SK-N-DZ (cell line): ENCODE measurements around the gene MYO10.
"Not testable (repeated sequence)": the region's sequence is repeated elsewhere in the genome, so short reads cannot be mapped to it uniquely, and the experiment has no call there.

ENCODE experiments used
- DNase-seq: peaks from one replicate; pipeline ENCODE4 v3.0.0-alpha.2; 2015; ENCODE audit warnings: low spot score

The MYO10 gene

GRCh38 chr5:16740811-16741392 lies 195.2 kb downstream of the MYO10 start:
- DNase-seq, result peak; percentile 85

DNA sequence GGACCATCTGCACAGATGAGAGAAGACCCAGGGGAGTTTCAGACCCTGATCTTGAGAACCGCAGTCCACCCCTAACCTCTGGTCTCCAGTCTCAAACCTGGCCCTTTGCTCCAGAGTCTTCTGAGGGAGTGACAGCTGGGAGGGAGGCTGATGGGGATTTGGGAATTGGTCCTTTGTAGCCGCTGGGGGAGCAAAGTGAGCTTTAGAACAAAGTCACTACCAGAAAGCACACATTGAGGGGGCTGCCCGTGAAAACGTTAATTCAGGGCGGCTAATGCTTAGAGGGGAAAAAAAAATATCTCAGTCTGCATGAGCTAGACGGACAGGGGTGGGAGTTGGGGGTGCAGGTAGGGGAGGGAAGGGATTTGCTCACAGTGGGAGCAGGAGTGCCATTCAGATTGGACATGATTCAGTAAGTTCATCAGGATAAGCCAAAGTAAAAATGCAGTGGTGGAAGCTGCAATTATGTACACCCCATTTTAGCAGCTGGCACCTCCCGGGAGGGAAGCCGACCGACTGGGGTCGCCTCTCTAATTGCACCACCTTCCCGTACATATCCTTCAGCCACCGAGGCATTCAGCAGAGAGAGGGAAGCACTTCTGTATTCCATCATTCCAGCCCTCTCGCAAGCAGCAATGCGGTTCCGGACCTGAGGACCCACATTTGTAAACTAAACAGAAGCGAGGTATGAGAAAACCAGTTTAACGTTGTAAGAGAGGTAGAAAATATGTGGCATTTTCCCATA lies 195.8 kb downstream of the MYO10 start:
- DNase-seq, result peak; percentile 10

- DNase-seq, result not testable (repeated sequence)
Measured at GRCh38 chr5:16738393-16738792, 197.7 kb downstream of the MYO10 start.

GRCh38 chr5:16737620-16738364 lies 198.3 kb downstream of the MYO10 start:
- DNase-seq, result no peak

DNA sequence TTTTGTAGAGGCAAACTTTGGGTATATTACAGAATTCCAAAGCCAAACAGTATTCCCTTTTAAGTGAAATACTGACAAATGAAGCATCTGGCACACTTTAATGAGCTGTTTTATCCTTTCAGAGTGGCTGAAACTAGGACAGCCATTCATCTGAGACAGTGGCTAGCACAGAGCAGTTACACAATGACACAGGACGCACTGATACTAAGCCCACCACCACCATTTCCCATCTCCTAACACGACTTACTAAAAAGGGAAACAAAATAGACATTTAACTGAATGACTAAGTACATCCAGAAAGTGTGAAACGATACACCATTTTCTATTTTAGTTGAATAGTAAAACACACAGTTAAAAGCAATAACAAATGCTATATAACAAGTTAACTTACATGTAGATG lies 198.9 kb downstream of the MYO10 start:
- no peak for DNase-seq

GRCh38 chr5:16736158-16736995 lies 199.7 kb downstream of the MYO10 start:
- no peak for DNase-seq

- DNase-seq, result no peak
Measured at GRCh38 chr5:16735101-16736060, 200.7 kb downstream of the MYO10 start.

- DNase-seq, result no peak
Measured at GRCh38 chr5:16733331-16734006, 202.6 kb downstream of the MYO10 start.

- DNase-seq, result no peak
Measured at GRCh38 chr5:16732356-16732755, 203.7 kb downstream of the MYO10 start.

DNA sequence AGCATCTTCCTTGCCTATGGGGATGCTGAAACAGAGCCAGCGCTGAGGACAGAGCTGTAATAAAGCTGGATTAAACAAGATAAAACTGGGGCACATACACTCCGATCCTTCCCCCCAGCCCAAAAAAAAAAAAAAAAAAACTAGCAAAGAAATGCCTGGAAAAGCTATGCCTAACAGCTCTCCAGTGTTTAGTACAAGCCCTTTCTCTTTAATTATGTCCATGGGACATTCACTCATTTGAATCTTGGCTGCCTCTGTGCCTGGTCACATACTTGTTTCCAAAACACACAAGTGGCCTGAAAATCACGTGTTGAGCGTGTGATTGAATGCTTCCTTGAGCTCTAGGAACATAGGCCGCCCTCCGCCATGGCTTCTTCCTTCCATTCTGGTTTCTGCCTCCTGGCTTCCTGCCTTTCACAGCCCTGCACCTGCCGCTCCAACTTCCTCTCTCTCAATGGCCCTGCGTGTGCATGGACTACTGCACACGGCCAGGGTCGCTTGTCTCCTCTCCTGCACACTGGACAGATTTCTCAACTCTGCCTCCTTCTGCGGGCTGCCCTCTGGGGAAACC lies 208.2 kb downstream of the MYO10 start:
- no peak for DNase-seq

- DNase-seq, result no peak
Measured at GRCh38 chr5:16726538-16726946, 209.5 kb downstream of the MYO10 start.

GRCh38 chr5:16725575-16725974 lies 210.5 kb downstream of the MYO10 start:
- DNase-seq, result no peak

DNA sequence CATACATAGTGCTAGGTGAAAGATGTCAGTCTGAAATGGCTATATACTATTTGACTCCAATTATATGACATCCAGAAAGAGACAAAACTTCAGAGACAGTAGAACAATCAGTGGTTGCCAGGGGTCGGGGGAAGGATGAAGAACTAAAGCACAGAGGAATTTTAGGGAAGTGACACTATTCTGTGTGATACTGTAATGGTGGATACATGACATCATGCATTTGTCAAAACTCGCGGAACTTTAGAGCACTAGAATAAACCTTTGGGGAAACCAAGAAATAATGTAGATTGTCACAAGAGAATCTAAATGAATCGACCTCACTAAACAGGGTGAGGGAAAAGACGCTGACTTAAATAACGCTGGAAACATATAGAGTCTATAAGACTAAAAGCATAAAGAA lies 212.3 kb downstream of the MYO10 start:
- no peak for DNase-seq

- no peak for DNase-seq
Measured at GRCh38 chr5:16722097-16722495, 214.0 kb downstream of the MYO10 start.

DNA sequence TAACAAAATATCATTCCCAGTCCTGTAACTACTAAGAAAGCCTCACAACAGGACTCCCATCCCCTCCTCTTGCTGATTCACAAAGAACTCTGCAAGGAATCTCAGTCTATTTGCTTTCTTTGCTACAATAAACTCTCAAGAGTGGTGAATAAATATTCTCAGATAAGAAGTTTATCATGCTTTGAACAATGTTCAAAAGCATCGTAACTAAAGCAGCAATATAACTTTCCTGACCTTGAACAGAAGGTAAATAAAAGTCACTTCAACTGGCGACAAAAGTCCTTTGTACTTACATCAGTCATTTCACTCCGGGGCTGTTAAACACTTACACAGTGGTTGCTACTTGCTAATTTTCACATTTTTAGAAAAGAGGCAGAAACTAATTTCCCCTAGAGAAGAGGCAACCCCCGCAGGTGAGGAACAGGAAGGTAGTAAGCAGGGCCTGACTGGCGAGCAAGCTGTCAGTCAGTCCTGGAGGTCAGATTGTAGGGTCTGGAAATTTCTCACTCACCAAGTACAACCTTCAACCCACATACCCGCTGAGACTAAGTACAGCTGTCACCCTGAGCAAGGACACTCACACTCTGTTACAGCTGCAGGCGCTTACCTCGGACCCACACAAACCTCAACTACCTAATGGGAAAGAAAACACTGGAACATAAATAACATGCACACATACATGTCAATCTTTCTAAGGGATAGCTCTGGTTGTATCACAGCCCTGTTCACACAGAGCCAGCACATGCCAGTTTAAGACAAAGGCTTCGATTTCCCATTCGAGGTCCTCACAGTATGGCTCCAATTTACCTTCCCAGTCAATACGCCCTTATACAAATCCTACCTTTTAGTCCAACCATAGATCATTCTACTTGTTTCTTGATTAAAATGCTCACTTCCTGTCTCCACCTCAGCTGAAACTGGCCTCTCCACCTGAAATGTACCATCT lies 214.7 kb downstream of the MYO10 start:
- DNase-seq, result no peak

- DNase-seq, result not testable (repeated sequence)
Measured at GRCh38 chr5:16718036-16718435, 218.1 kb downstream of the MYO10 start.

DNA sequence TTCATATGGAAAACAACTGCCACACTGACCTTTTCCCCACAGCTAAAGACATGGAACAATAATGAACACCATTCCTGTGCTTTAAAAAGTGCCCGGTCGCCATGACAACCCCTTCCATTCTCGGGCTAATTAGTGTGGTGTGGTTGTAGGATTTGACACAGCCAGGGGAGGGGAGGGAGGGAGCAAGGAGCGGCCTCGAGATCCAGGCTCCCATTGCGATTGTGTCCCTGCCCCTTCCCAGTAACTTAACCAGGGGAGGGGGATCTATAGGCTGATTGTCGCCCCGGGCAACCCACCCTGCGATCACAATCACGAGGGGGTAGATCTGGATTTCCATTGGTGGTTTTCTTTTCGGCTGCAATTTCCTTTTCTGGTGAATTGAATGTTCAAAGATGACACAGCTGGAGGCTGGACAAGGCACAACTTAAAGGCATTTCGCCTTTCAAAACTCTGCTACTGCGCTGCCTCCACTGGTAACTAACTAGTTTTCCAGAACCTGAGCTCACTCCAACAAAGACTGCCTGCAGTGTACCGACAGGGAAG lies 222.6 kb downstream of the MYO10 start:
- DNase-seq, result peak; percentile 50

GRCh38 chr5:16712620-16713019 lies 223.5 kb downstream of the MYO10 start:
- DNase-seq, result no peak
